Upper lobe of right lung (tissue), 1 donor: Measurements from ENCODE around the gene MCRS1. TPM values are rescaled to one million over a fixed set of nuclear protein-coding genes. Genes with fewer than 3 reads are reported as not detected.

Experiments
- ATAC-seq: fragments of 200-7000 bp; cut with Tn5 transposase; one replicate; pipeline ENCODE4 v1.9.1; 2020; ENCODE audit warnings: mild to moderate bottlenecking, moderate library complexity
- DNase-seq: peaks from one replicate; pipeline ENCODE4 v3.0.0-alpha.2; 2020
- H3K27ac ChIP-seq: fragments of 200-600 bp; one replicate; pipeline ENCODE4 v1.8.0; 2022
- H3K27me3 ChIP-seq: fragments of 200-600 bp; one replicate; pipeline ENCODE4 v1.8.0; 2022; ENCODE audit warnings: mild to moderate bottlenecking
- H3K36me3 ChIP-seq: fragments of 200-600 bp; one replicate; pipeline ENCODE4 v1.8.0; 2022
- H3K4me1 ChIP-seq: fragments of 200-600 bp; one replicate; pipeline ENCODE4 v1.8.0; 2022
- H3K4me3 ChIP-seq: fragments of 200-600 bp; one replicate; pipeline ENCODE4 v1.8.0; 2022; ENCODE audit warnings: mild to moderate bottlenecking
- H3K9me3 ChIP-seq: fragments of 200-600 bp; one replicate; pipeline ENCODE4 v1.8.0; 2022
- CTCF ChIP-seq: fragments of 200-600 bp; IDR thresholded peaks from one replicate; pipeline ENCODE4 v1.8.0; 2022; ENCODE audit warnings: antibody characterized with exemption
- intact Hi-C: fragments of 100-400 bp; cut with DNase I; formaldehyde crosslinking; loops from one replicate; pipeline ENCODE4 v1.11.0; 2022
- total RNA-seq: library from RNA; stranded (reverse); fragmentation: NEBNext Ultra II Directional; extraction: Animal tissue kit (Norgen Biotek cat#: 25700); gene quantifications from one replicate; pipeline ENCODE4 v1.2.1, GENCODE V29; 2021
- donor health status: DM: no; HTN: yes; CAD: no; lungs with severe emphysema.

MCRS1 gene
- total RNA-seq, 1 donor from 2014 or later, result 54.0 TPM

GRCh38 chr12:49560695-49561094 lies 7.2 kb downstream of the MCRS1 start:
- Histone ChIP-seq H3K27me3 (no peaks in the 10 kb centered on the region), H3K36me3 (peaks cover 81% of the 10 kb centered on the region), H3K4me1 (no peaks in the 10 kb centered on the region), H3K4me3 (no peak overlapping the region), H3K27ac (no peak overlapping the region), H3K9me3 (no peaks in the 10 kb centered on the region)
- no peak for DNase-seq
- TF ChIP-seq CTCF, result no peak
- ATAC-seq, result no peak
- intact Hi-C loops, result no loop called here

GRCh38 chr12:49559011-49559675 lies 8.8 kb downstream of the MCRS1 start:
- no peaks in the 10 kb centered on the region for H3K27me3 ChIP-seq
- ATAC-seq, result no peak
- no peaks in the 10 kb centered on the region for H3K9me3 ChIP-seq
- DNase-seq, result no peak
- TF ChIP-seq CTCF, result no peak
- H3K27ac ChIP-seq, result no peak overlapping the region
- peaks cover 71% of the 10 kb centered on the region for H3K36me3 ChIP-seq
- intact Hi-C loops, result no loop called here
- H3K4me1 ChIP-seq, result no peaks in the 10 kb centered on the region
- no peak overlapping the region for H3K4me3 ChIP-seq

- peaks cover 64% of the 10 kb centered on the region for H3K36me3 ChIP-seq
- no peak overlapping the region for H3K27ac ChIP-seq
- no peaks in the 10 kb centered on the region for H3K4me1 ChIP-seq
- intact Hi-C loops, result no loop called here
- no peak for DNase-seq
- no peak overlapping the region for H3K4me3 ChIP-seq
- H3K9me3 ChIP-seq, result no peaks in the 10 kb centered on the region
- ATAC-seq, result no peak
- no peak for TF ChIP-seq CTCF
- H3K27me3 ChIP-seq, result no peaks in the 10 kb centered on the region
Measured at GRCh38 chr12:49558526-49558925, 9.4 kb downstream of the MCRS1 start.

GRCh38 chr12:49557917-49558215 lies 10.1 kb downstream of the MCRS1 start:
- DNase-seq (no peak), ATAC-seq (no peak)
- no peak for TF ChIP-seq CTCF
- no peaks in the 10 kb centered on the region for H3K4me1 ChIP-seq
- H3K9me3 ChIP-seq, result no peaks in the 10 kb centered on the region
- H3K4me3 ChIP-seq, result no peak overlapping the region
- no peak overlapping the region for H3K27ac ChIP-seq
- intact Hi-C loops, result no loop called here
- no peaks in the 10 kb centered on the region for H3K27me3 ChIP-seq
- H3K36me3 ChIP-seq, result peaks cover 58% of the 10 kb centered on the region

GRCh38 chr12:49557187-49557916 lies 10.6 kb downstream of the MCRS1 start:
- Histone ChIP-seq H3K27ac (no peak overlapping the region), H3K27me3 (no peaks in the 10 kb centered on the region), H3K9me3 (no peaks in the 10 kb centered on the region), H3K4me3 (no peak overlapping the region), H3K4me1 (peaks cover under 1% of the 10 kb centered on the region), H3K36me3 (peaks cover 53% of the 10 kb centered on the region)
- DNase-seq (no peak), ATAC-seq (no peak)
- intact Hi-C loops, result no loop called here
- TF ChIP-seq CTCF, result no peak
